GM21576 (cell line): Measurements from ENCODE around the gene ASPA.
"Not testable (repeated sequence)": the region's sequence is repeated elsewhere in the genome, so short reads cannot be mapped to it uniquely, and the experiment has no call there.

Experiments used
- ATAC-seq: cut with Tn5 transposase; IDR thresholded peaks from one replicate; pipeline ENCODE4 v1.9.1; 2021; ENCODE audit warnings: mild to moderate bottlenecking, moderate library complexity; ENCODE audit not compliant: unreplicated experiment

Gene ASPA

GRCh38 chr17:3475812-3476610 lies at the start of gene ASPA:
Gene ASPA, plus strand, starts transcription at chr17:3475997. Its CDS starts 163 bp downstream, at chr17:3476160.
- no peak for ATAC-seq

GRCh38 chr17:3433215-3433614 lies 42.6 kb upstream of the ASPA start:
- not testable (repeated sequence) for ATAC-seq

GRCh38 chr17:3433741-3434140 lies 42.1 kb upstream of the ASPA start, which contains the start of gene OR1E2:
Gene OR1E2, minus strand, starts transcription at chr17:3433841. Its CDS starts 0 bp downstream, at chr17:3433841.
- ATAC-seq = no peak

GRCh38 chr17:3438368-3438767 lies 37.4 kb upstream of the ASPA start:
- ATAC-seq = no peak

- no peak for ATAC-seq
Observed at GRCh38 chr17:3440451-3440850, 35.3 kb upstream of the ASPA start.

GRCh38 chr17:3447625-3448024 lies 28.2 kb upstream of the ASPA start:
- no peak for ATAC-seq

- ATAC-seq = no peak
Observed at GRCh38 chr17:3448059-3448665, 27.6 kb upstream of the ASPA start.

- ATAC-seq = not testable (repeated sequence)
Observed at GRCh38 chr17:3466355-3466754, 9.4 kb upstream of the ASPA start.

GRCh38 chr17:3469529-3469928 lies 6.3 kb upstream of the ASPA start:
- ATAC-seq = no peak

- ATAC-seq = no peak
Observed at GRCh38 chr17:3471599-3471998, 4.2 kb upstream of the ASPA start, which contains the start of gene SPATA22. Gene SPATA22, minus strand, starts transcription at chr17:3471819. Its CDS starts 2,494 bp downstream, at chr17:3469325.

GRCh38 chr17:3472137-3472536 lies 3.7 kb upstream of the ASPA start:
- no peak for ATAC-seq

- no peak for ATAC-seq
Observed at GRCh38 chr17:3474212-3474611, 1.6 kb upstream of the ASPA start.

- no peak for ATAC-seq
Observed at GRCh38 chr17:3475251-3475685, 529 bp upstream of the ASPA start.

GRCh38 chr17:3479988-3480387 lies 4.2 kb downstream of the ASPA start:
- no peak for ATAC-seq

- no peak for ATAC-seq
Observed at GRCh38 chr17:3482852-3483251, 7.1 kb downstream of the ASPA start.

- no peak for ATAC-seq
Observed at GRCh38 chr17:3485481-3486068, 9.8 kb downstream of the ASPA start.

- ATAC-seq = no peak
Observed at GRCh38 chr17:3497101-3497500, 21.3 kb downstream of the ASPA start.

GRCh38 chr17:3501344-3501743 lies 25.5 kb downstream of the ASPA start:
- ATAC-seq = no peak

GRCh38 chr17:3502466-3502865 lies 26.7 kb downstream of the ASPA start:
- no peak for ATAC-seq

GRCh38 chr17:3503285-3503684 lies 27.5 kb downstream of the ASPA start:
- ATAC-seq = no peak

GRCh38 chr17:3505008-3505407 lies 29.2 kb downstream of the ASPA start:
- no peak for ATAC-seq

- no peak for ATAC-seq
Observed at GRCh38 chr17:3506054-3506453, 30.3 kb downstream of the ASPA start.
